Calu3 (cell line): ENCODE results near the gene ALG2. TPM values are rescaled to one million over a fixed set of nuclear protein-coding genes. Genes with fewer than 3 reads are reported as not detected.

Experiments used
- BruUV-seq: library from RNA; stranded (reverse); fragments of 400-500 nt; replicated peaks from 2 replicates; lab custom pipeline; 2021; lab: Mats Ljungman, UMichigan
- CTCF ChIA-PET: fragments of 300-600 bp; sonication (Branson Sonifier 250); formaldehyde crosslinking; loops from one replicate; lab custom pipeline; 2022; ENCODE audit warnings: antibody characterized with exemption; lab: Charles Lee
- DNase-seq: peaks from one replicate; pipeline ENCODE4 v3.0.0; 2022
- H3K27ac Mint-ChIP-seq: one replicate; pipeline ENCODE4 v1.8.0; 2022; ENCODE audit warnings: mixed read lengths; ENCODE audit not compliant: unreplicated experiment
- H3K27me3 Mint-ChIP-seq: one replicate; pipeline ENCODE4 v1.8.0; 2022; ENCODE audit warnings: mixed read lengths; ENCODE audit not compliant: unreplicated experiment
- H3K36me3 Mint-ChIP-seq: one replicate; pipeline ENCODE4 v1.8.0; 2022; ENCODE audit warnings: mild to moderate bottlenecking, moderate library complexity, mixed read lengths; ENCODE audit not compliant: insufficient read depth, unreplicated experiment
- H3K4me1 Mint-ChIP-seq: one replicate; pipeline ENCODE4 v1.8.0; 2022; ENCODE audit warnings: mild to moderate bottlenecking, low read depth, mixed read lengths; ENCODE audit not compliant: unreplicated experiment
- H3K4me3 Mint-ChIP-seq: one replicate; pipeline ENCODE4 v1.8.0; 2022; ENCODE audit warnings: mild to moderate bottlenecking, low read depth, moderate library complexity, mixed read lengths; ENCODE audit not compliant: unreplicated experiment
- H3K9me3 Mint-ChIP-seq: one replicate; pipeline ENCODE4 v1.8.0; 2022; ENCODE audit warnings: low read depth, mixed read lengths; ENCODE audit not compliant: unreplicated experiment
- CTCF ChIP-seq: fragments of 200-600 bp; IDR thresholded peaks from one replicate; pipeline ENCODE4 v1.8.0; 2022; ENCODE audit warnings: antibody characterized with exemption; ENCODE audit not compliant: unreplicated experiment
- intact Hi-C: fragments of 100-400 bp; cut with micrococcal nuclease; formaldehyde crosslinking; loops from one replicate; pipeline ENCODE4 v1.10.0; 2022; ENCODE audit not compliant: unreplicated experiment
- total RNA-seq: library from RNA; stranded (reverse); gene quantifications from 2 replicates; pipeline ENCODE4 v1.2.3, GENCODE V29; 2022

ALG2 gene
- total RNA-seq, 1 experiment from 2014 or later = 27.1 TPM

- no peak for TF ChIP-seq CTCF
- no peak overlapping the region for H3K4me3 Mint-ChIP-seq
- H3K4me1 Mint-ChIP-seq = peaks cover 8% of the 10 kb centered on the region
- peaks cover 14% of the 10 kb centered on the region for H3K27me3 Mint-ChIP-seq
- no peaks in the 10 kb centered on the region for H3K9me3 Mint-ChIP-seq
- CTCF ChIA-PET = interaction anchor here (1.4 kb wide), 1 partner anchor 115 kb away, joined by 4 read pairs; no protein-coding TSS in a partner anchor
- intact Hi-C loops = no loop called here
- DNase-seq = no peak
- H3K36me3 Mint-ChIP-seq = no peaks in the 10 kb centered on the region
- no TSS peak for BruUV-seq
- H3K27ac Mint-ChIP-seq = peak overlapping the region; percentile 29
These were observed 37.6 kb downstream of the ALG2 start for GRCh38 chr9:99184110-99184474.

- TF ChIP-seq CTCF = no peak
- CTCF ChIA-PET = no interaction called here
- peaks cover 9% of the 10 kb centered on the region for H3K27me3 Mint-ChIP-seq
- H3K36me3 Mint-ChIP-seq = no peaks in the 10 kb centered on the region
- H3K4me1 Mint-ChIP-seq = peaks cover 8% of the 10 kb centered on the region
- intact Hi-C loops = no loop called here
- BruUV-seq = no TSS peak
- no peaks in the 10 kb centered on the region for H3K9me3 Mint-ChIP-seq
- H3K27ac Mint-ChIP-seq = no peak overlapping the region
- H3K4me3 Mint-ChIP-seq = no peak overlapping the region
- DNase-seq = no peak
These were observed 38.1 kb downstream of the ALG2 start for GRCh38 chr9:99183616-99184015.

- Mint-ChIP-seq H3K27ac (no peak overlapping the region), H3K27me3 (no peaks in the 10 kb centered on the region), H3K4me1 (peaks cover 8% of the 10 kb centered on the region), H3K36me3 (no peaks in the 10 kb centered on the region), H3K9me3 (no peaks in the 10 kb centered on the region), H3K4me3 (no peak overlapping the region)
- CTCF ChIA-PET = no interaction called here
- DNase-seq = no peak
- TF ChIP-seq CTCF = no peak
- intact Hi-C loops = no loop called here
- BruUV-seq = no TSS peak
These were observed 39.4 kb downstream of the ALG2 start for GRCh38 chr9:99182356-99182755.

- CTCF ChIA-PET = no interaction called here
- H3K27me3 Mint-ChIP-seq = no peaks in the 10 kb centered on the region
- no peak overlapping the region for H3K27ac Mint-ChIP-seq
- DNase-seq = no peak
- no TSS peak for BruUV-seq
- TF ChIP-seq CTCF = no peak
- no peak overlapping the region for H3K4me3 Mint-ChIP-seq
- H3K9me3 Mint-ChIP-seq = no peaks in the 10 kb centered on the region
- H3K36me3 Mint-ChIP-seq = no peaks in the 10 kb centered on the region
- peaks cover 8% of the 10 kb centered on the region for H3K4me1 Mint-ChIP-seq
- intact Hi-C loops = no loop called here
These were observed 40.1 kb downstream of the ALG2 start for GRCh38 chr9:99181621-99182020.

GRCh38 chr9:99181206-99181605, 40.5 kb downstream of the ALG2 start:
- CTCF ChIA-PET = no interaction called here
- no peaks in the 10 kb centered on the region for H3K36me3 Mint-ChIP-seq
- H3K4me3 Mint-ChIP-seq = no peak overlapping the region

More at GRCh38 chr9:99181206-99181605, 40.5 kb downstream of the ALG2 start:
- no peak for TF ChIP-seq CTCF
- no TSS peak for BruUV-seq
- Mint-ChIP-seq H3K9me3 (no peaks in the 10 kb centered on the region), H3K27me3 (no peaks in the 10 kb centered on the region), H3K4me1 (peaks cover 8% of the 10 kb centered on the region), H3K27ac (no peak overlapping the region)
- no peak for DNase-seq
- intact Hi-C loops = no loop called here
